CD14-positive monocyte (primary cell): ENCODE results near the gene PTPRD. TPM values are rescaled to one million over a fixed set of nuclear protein-coding genes. Genes with fewer than 3 reads are reported as not detected.

Experiments used
- DNase-seq, 3 donors: peaks; one replicate each; pipeline ENCODE4 v3.0.0-alpha.2; 2011 to 2022
- H2AFZ ChIP-seq: 2 replicates; pipeline ENCODE4 v1.6.0; 2012; ENCODE audit warnings: mild to moderate bottlenecking, low read depth, low read length, inconsistent platforms; ENCODE audit not compliant: insufficient read depth, poor library complexity, severe bottlenecking
- H3K27ac ChIP-seq, 2 donors: 1 replicate in 1 of 2; 2 replicates in 1 of 2; pipeline ENCODE4 v1.5.1; 2012 to 2013; ENCODE audit warnings: low read length in 2 of 2, control low read depth in 1 of 2, inconsistent platforms in 1 of 2, low read depth in 1 of 2, mild to moderate bottlenecking in 1 of 2
- H3K27me3 ChIP-seq, 2 donors: one replicate each; pipeline versions ENCODE4 v1.6.0 to v1.6.1; 2011 to 2013; ENCODE audit warnings: low read length in 2 of 2; ENCODE audit not compliant: control insufficient read depth in 2 of 2, insufficient read depth in 2 of 2
- H3K36me3 ChIP-seq, 2 donors: replicated peaks in 1 of 2; 1 replicate in 1 of 2; 2 replicates in 1 of 2; pipeline versions ENCODE4 v1.5.1 to v1.6.1; 2012 to 2013; ENCODE audit warnings: low read length in 2 of 2, control low read depth in 1 of 2, inconsistent platforms in 1 of 2, mild to moderate bottlenecking in 1 of 2; ENCODE audit not compliant: insufficient read depth in 2 of 2, control insufficient read depth in 1 of 2
- H3K4me1 ChIP-seq, 2 donors: 1 replicate in 1 of 2; 2 replicates in 1 of 2; pipeline versions ENCODE4 v1.5.1 to v1.6.1; 2012 to 2013; ENCODE audit warnings: low read length in 2 of 2, control low read depth in 1 of 2, inconsistent platforms in 1 of 2, mild to moderate bottlenecking in 1 of 2, moderate library complexity in 1 of 2; ENCODE audit not compliant: insufficient read depth in 2 of 2, control insufficient read depth in 1 of 2
- H3K4me2 ChIP-seq: replicated peaks from 2 replicates; pipeline ENCODE3; 2012; ENCODE audit warnings: low read length, moderate library complexity, mild to moderate bottlenecking; ENCODE audit not compliant: poor library complexity, severe bottlenecking; ENCODE audit errors: extremely low read depth
- H3K4me3 ChIP-seq, 3 experiments: fragments of 200-600 bp in 1 of 3; sonication (generic) in 1 of 3; replicated peaks in 1 of 3; 1 replicate in 2 of 3; 2 replicates in 1 of 3; pipeline ENCODE4 v1.5.1; 2011 to 2013; ENCODE audit warnings: low read length in 3 of 3, mild to moderate bottlenecking in 3 of 3, control low read depth in 2 of 3, low read depth in 2 of 3, inconsistent platforms in 1 of 3, moderate library complexity in 1 of 3
- H3K79me2 ChIP-seq: 2 replicates; pipeline ENCODE4 v1.6.0; 2012; ENCODE audit warnings: mild to moderate bottlenecking, control low read depth, inconsistent platforms, low read length, moderate library complexity; ENCODE audit not compliant: insufficient read depth
- H3K9ac ChIP-seq: 2 replicates; pipeline ENCODE4 v1.6.0; 2017; ENCODE audit warnings: low read length, mild to moderate bottlenecking; ENCODE audit not compliant: insufficient read depth, poor library complexity, severe bottlenecking
- H3K9me3 ChIP-seq, 2 donors: replicated peaks in 1 of 2; 1 replicate in 1 of 2; 2 replicates in 1 of 2; pipeline versions ENCODE4 v1.5.1 to v1.6.1; 2012 to 2013; ENCODE audit warnings: low read length in 2 of 2, control low read depth in 1 of 2; ENCODE audit not compliant: control insufficient read depth in 1 of 2, insufficient read depth in 1 of 2
- H4K20me1 ChIP-seq: 2 replicates; pipeline ENCODE4 v1.6.0; 2012; ENCODE audit warnings: mild to moderate bottlenecking, low read length, control low read depth, moderate library complexity; ENCODE audit not compliant: insufficient read depth
- H3K27ac Mint-ChIP-seq, 7 donors: one replicate each; pipeline ENCODE4 v1.8.0; 2020; ENCODE audit warnings: mild to moderate bottlenecking in 7 of 7, mixed read lengths in 7 of 7, moderate library complexity in 6 of 7, inconsistent platforms in 2 of 7
- H3K27me3 Mint-ChIP-seq, 3 donors: one replicate each; pipeline ENCODE4 v1.8.0; 2021 to 2022; ENCODE audit warnings: low read depth in 3 of 3, mild to moderate bottlenecking in 3 of 3, mixed read lengths in 3 of 3, moderate library complexity in 3 of 3, inconsistent platforms in 1 of 3
- H3K36me3 Mint-ChIP-seq, 2 donors: one replicate each; pipeline ENCODE4 v1.8.0; 2020; ENCODE audit warnings: mixed read lengths in 2 of 2, inconsistent platforms in 1 of 2, mild to moderate bottlenecking in 1 of 2
- H3K4me1 Mint-ChIP-seq: one replicate; pipeline ENCODE4 v1.8.0; 2020; ENCODE audit warnings: mild to moderate bottlenecking, mixed read lengths
- H3K4me3 Mint-ChIP-seq, 2 donors: one replicate each; pipeline ENCODE4 v1.8.0; 2020; ENCODE audit warnings: mild to moderate bottlenecking in 2 of 2, mixed read lengths in 2 of 2, moderate library complexity in 1 of 2
- H3K9me3 Mint-ChIP-seq, 7 donors: one replicate each; pipeline ENCODE4 v1.8.0; 2020 to 2022; ENCODE audit warnings: mixed read lengths in 7 of 7, mild to moderate bottlenecking in 6 of 7, moderate library complexity in 6 of 7, inconsistent platforms in 2 of 7
- WGBS: methylation state at CpG from one replicate; pipeline ENCODE4 v1.1.5; 2013; ENCODE audit warnings: missing lambda C conversion rate; ENCODE audit not compliant: insufficient coverage; 5-methylcytosine and 5-hydroxymethylcytosine counted together
- intact Hi-C, 2 donors: fragments of 100-400 bp; cut with micrococcal nuclease; formaldehyde crosslinking; loops; one replicate each; pipeline versions ENCODE4 v1.15.0 to v1.15.1; 2023
- polyA plus RNA-seq, 3 donors: library from polyadenylated mRNA; depleted of rRNA in 1 of 3; unstranded in 2 of 3; stranded (reverse) in 1 of 3; fragments of 300-500 nt in 2 of 3; fragments of >200 nt in 1 of 3; fragmentation: Illumina TruSeq in 2 of 3; gene quantifications; 1 replicate in 2 of 3; 2 replicates in 1 of 3; pipeline ENCODE4 v1.2.3, GENCODE V29; 2012 to 2021
- TF ChIP-seq, protein P1 (sequence below): fragments of 200-600 bp; IDR thresholded peaks from one replicate; pipeline ENCODE4 v1.8.0; 2022; ENCODE audit warnings: antibody characterized with exemption, mild to moderate bottlenecking

PTPRD gene
- polyA plus RNA-seq, 3 donors: not detected

- H3K79me2 ChIP-seq: no peaks in the 10 kb centered on the region
- intact Hi-C loops: no loop called here
- Mint-ChIP-seq H3K27ac (no peak overlapping the region), H3K4me1 (no peaks in the 10 kb centered on the region), H3K4me3 (no peak overlapping the region), H3K9me3 (peaks cover 0 to 7% (median 3%) of the 10 kb centered on the region in 7 donors), H3K36me3 (no peaks in the 10 kb centered on the region), H3K27me3 (peaks cover 0 to 3% (median 2%) of the 10 kb centered on the region in 3 donors)
- H3K4me3 ChIP-seq: no peak overlapping the region
- no peaks in the 10 kb centered on the region for H4K20me1 ChIP-seq
- H3K4me1 ChIP-seq: no peaks in the 10 kb centered on the region
- TF ChIP-seq, protein P1, sequence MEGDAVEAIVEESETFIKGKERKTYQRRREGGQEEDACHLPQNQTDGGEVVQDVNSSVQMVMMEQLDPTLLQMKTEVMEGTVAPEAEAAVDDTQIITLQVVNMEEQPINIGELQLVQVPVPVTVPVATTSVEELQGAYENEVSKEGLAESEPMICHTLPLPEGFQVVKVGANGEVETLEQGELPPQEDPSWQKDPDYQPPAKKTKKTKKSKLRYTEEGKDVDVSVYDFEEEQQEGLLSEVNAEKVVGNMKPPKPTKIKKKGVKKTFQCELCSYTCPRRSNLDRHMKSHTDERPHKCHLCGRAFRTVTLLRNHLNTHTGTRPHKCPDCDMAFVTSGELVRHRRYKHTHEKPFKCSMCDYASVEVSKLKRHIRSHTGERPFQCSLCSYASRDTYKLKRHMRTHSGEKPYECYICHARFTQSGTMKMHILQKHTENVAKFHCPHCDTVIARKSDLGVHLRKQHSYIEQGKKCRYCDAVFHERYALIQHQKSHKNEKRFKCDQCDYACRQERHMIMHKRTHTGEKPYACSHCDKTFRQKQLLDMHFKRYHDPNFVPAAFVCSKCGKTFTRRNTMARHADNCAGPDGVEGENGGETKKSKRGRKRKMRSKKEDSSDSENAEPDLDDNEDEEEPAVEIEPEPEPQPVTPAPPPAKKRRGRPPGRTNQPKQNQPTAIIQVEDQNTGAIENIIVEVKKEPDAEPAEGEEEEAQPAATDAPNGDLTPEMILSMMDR: no peak
- no peak for DNase-seq
- H3K36me3 ChIP-seq: no peaks in the 10 kb centered on the region
- no peak overlapping the region for H2AFZ ChIP-seq
- no peak overlapping the region for H3K9ac ChIP-seq
- H3K27ac ChIP-seq: no peak overlapping the region
- H3K9me3 ChIP-seq: no peaks in the 10 kb centered on the region
- H3K4me2 ChIP-seq: no peak overlapping the region
- H3K27me3 ChIP-seq: no peaks in the 10 kb centered on the region
These were observed 1648.9 kb downstream of the PTPRD start for GRCh38 chr9:8963885-8964284.

DNA sequence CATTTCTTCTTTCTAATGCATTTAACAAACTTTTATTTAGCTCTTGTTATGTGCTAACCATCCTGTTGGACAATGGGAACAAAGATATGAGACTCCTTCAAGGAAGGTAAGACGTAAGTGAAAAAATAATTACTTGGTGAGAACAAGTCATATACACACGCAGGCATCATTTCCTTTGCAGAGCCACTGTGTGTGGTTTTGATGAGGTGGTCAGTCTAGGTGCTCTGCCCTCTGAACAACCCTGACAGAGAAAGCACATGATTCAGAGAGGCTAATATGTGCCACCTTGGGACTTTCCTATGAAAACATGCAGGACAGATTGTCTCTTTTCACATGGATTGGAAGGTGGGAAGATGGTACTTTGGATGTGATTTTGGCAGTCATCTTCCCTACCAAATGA is 1650.7 kb downstream of the PTPRD start:
- no peak overlapping the region for H3K4me3 Mint-ChIP-seq
- TF ChIP-seq, protein P1: no peak
- WGBS: 100% methylated on average over 1 of the region's 2 CpGs

More for the DNA sequence above, 1650.7 kb downstream of the PTPRD start:
- Histone ChIP-seq H3K27me3 (no peaks in the 10 kb centered on the region), H3K4me2 (no peak overlapping the region), H2AFZ (no peak overlapping the region), H3K9me3 (no peaks in the 10 kb centered on the region), H3K4me1 (no peaks in the 10 kb centered on the region), H3K9ac (no peak overlapping the region), H3K4me3 (no peak overlapping the region), H3K36me3 (no peaks in the 10 kb centered on the region), H3K27ac (no peak overlapping the region), H4K20me1 (no peaks in the 10 kb centered on the region), H3K79me2 (no peaks in the 10 kb centered on the region)
- Mint-ChIP-seq H3K9me3 (peaks cover 0 to 7% (median 3%) of the 10 kb centered on the region in 7 donors), H3K27me3 (peaks cover 0 to 3% (median 2%) of the 10 kb centered on the region in 3 donors), H3K36me3 (no peaks in the 10 kb centered on the region), H3K27ac (no peak overlapping the region), H3K4me1 (no peaks in the 10 kb centered on the region)
- intact Hi-C loops: no loop called here
- no peak for DNase-seq
